ENCODE data around the gene GRK5. TPM values are rescaled to one million over a fixed set of nuclear protein-coding genes. Genes with fewer than 3 reads are reported as not detected.
A peak's percentile ranks its signal among the peaks of the same experiment; 100 is the strongest.
"Not testable (repeated sequence)": the region's sequence is repeated elsewhere in the genome, so short reads cannot be mapped to it uniquely, and the experiment has no call there.

GRK5 gene
- total RNA-seq, 1 experiment from 2014 or later, result 2.3 TPM

- H3K9me3 Mint-ChIP-seq; H3K4me3 Mint-ChIP-seq; DNase-seq (ENCODE audit: low spot score); ATAC-seq; H3K36me3 Mint-ChIP-seq; POLR2A ChIA-PET; H3K27ac Mint-ChIP-seq; H3K27me3 Mint-ChIP-seq (ENCODE audit: low read depth): not testable (repeated sequence)
- H3K4me1 Mint-ChIP-seq, result peaks cover 49% of the 10 kb centered on the region
- CTCF ChIA-PET, result interaction anchor here (0.7 kb wide), 1 partner anchor 37 kb away, joined by 3 read pairs; no protein-coding TSS in a partner anchor
Observed at GRCh38 chr10:119239015-119239414, 31.6 kb downstream of the GRK5 start.

GRCh38 chr10:119239630-119240029, 32.3 kb downstream of the GRK5 start:
- peaks cover 49% of the 10 kb centered on the region for H3K4me1 Mint-ChIP-seq
- DNase-seq (ENCODE audit: low spot score); H3K9me3 Mint-ChIP-seq; H3K27me3 Mint-ChIP-seq (ENCODE audit: low read depth); H3K4me3 Mint-ChIP-seq; H3K36me3 Mint-ChIP-seq; ATAC-seq; CTCF ChIA-PET; H3K27ac Mint-ChIP-seq: not testable (repeated sequence)
- POLR2A ChIA-PET, result interaction anchor here (0.5 kb wide), 1 partner anchor 312 kb away, joined by 4 read pairs; no protein-coding TSS in a partner anchor

GRCh38 chr10:119241066-119241465, 33.7 kb downstream of the GRK5 start:
- ChIA-PET POLR2A (interaction anchor here (1.1 kb wide), 1 partner anchor 34 kb away, joined by 3 read pairs; the partner anchor contains the start of gene GRK5), CTCF (interaction anchor here (1.2 to 2.9 kb wide), 3 partner anchors 31 to 42 kb away, joined by 3 to 14 read pairs (median 7); partner anchors contain the start of gene GRK5)
- Mint-ChIP-seq H3K27me3 (ENCODE audit: low read depth) (no peaks in the 10 kb centered on the region), H3K4me3 (no peak overlapping the region), H3K36me3 (no peaks in the 10 kb centered on the region), H3K4me1 (peaks cover 44% of the 10 kb centered on the region), H3K27ac (no peak overlapping the region), H3K9me3 (no peaks in the 10 kb centered on the region)
- ATAC-seq, result no peak
- DNase-seq (ENCODE audit: low spot score), result no peak
- TF ChIP-seq TP53 (CRISPR knock-in tag; IDR thresholded peaks at IDR 0.05) (no peak), SP1 (CRISPR knock-in tag; conservative IDR thresholded peaks at IDR 0.05) (no peak), TCF7 (CRISPR knock-in tag; IDR thresholded peaks at IDR 0.05; ENCODE audit: low read depth) (no peak), ZNF425 (CRISPR knock-in tag; conservative IDR thresholded peaks at IDR 0.05) (no peak), E2F1 (CRISPR knock-in tag; IDR thresholded peaks at IDR 0.05) (no peak), ERG (CRISPR knock-in tag; IDR thresholded peaks at IDR 0.05) (no peak), ELF4 (CRISPR knock-in tag; IDR thresholded peaks at IDR 0.05; ENCODE audit: low read depth) (no peak), MLX (CRISPR knock-in tag; IDR thresholded peaks at IDR 0.05) (no peak)

GRCh38 chr10:119242186-119242585, 34.8 kb downstream of the GRK5 start:
- Mint-ChIP-seq H3K27ac (no peak overlapping the region), H3K4me1 (peaks cover 46% of the 10 kb centered on the region), H3K9me3 (no peaks in the 10 kb centered on the region), H3K4me3 (no peak overlapping the region), H3K36me3 (no peaks in the 10 kb centered on the region), H3K27me3 (ENCODE audit: low read depth) (no peaks in the 10 kb centered on the region)
- CTCF ChIA-PET, result interaction anchor here (1.6 to 2.9 kb wide), 2 partner anchors 35 to 43 kb away, joined by 7 to 14 read pairs; partner anchors contain the start of gene GRK5
- ATAC-seq (peak; percentile 27; the same call in 1 of the 2 replicates), DNase-seq (ENCODE audit: low spot score) (no peak)
- POLR2A ChIA-PET, result interaction anchor here (0.5 to 1.1 kb wide), 2 partner anchors 35 to 37 kb away, joined by 3 read pairs; partner anchors contain the start of gene GRK5
- no peak for TF ChIP-seq ATF1 (CRISPR knock-in tag; IDR thresholded peaks at IDR 0.05)
- TF ChIP-seq SOX15 (CRISPR knock-in tag; IDR thresholded peaks at IDR 0.05), result no peak
- TF ChIP-seq SP1 (CRISPR knock-in tag; conservative IDR thresholded peaks at IDR 0.05), result no peak
- TF ChIP-seq USF1 (CRISPR knock-in tag; IDR thresholded peaks at IDR 0.05), result no peak
- no peak for TF ChIP-seq NFE2L1 (CRISPR knock-in tag; IDR thresholded peaks at IDR 0.05)
- TF ChIP-seq RELA (CRISPR knock-in tag; IDR thresholded peaks at IDR 0.05; ENCODE audit: borderline replicate concordance), result no peak
- no peak for TF ChIP-seq ZNF396 (CRISPR knock-in tag; IDR thresholded peaks at IDR 0.05; ENCODE audit: borderline replicate concordance)
